Mucosa of descending colon (tissue), 3 donors: ENCODE measurements around the gene RNF14. TPM values are rescaled to one million over a fixed set of nuclear protein-coding genes. Genes with fewer than 3 reads are reported as not detected.

Source experiments
- ATAC-seq: fragments of 200-7000 bp; cut with Tn5 transposase; one replicate; pipeline ENCODE4 v1.9.1; 2020; ENCODE audit warnings: mild to moderate bottlenecking, moderate library complexity
- DNase-seq, 3 donors: peaks; one replicate each; pipeline ENCODE4 v3.0.0-alpha.2; 2020
- H3K36me3 ChIP-seq: fragments of 200-600 bp; one replicate; pipeline ENCODE4 v1.8.0; 2021; ENCODE audit warnings: low read depth, mild to moderate bottlenecking
- H3K4me1 ChIP-seq: fragments of 200-600 bp; one replicate; pipeline ENCODE4 v1.8.0; 2021; ENCODE audit warnings: low read depth, mild to moderate bottlenecking
- H3K4me3 ChIP-seq: fragments of 200-600 bp; one replicate; pipeline ENCODE4 v1.8.0; 2021; ENCODE audit warnings: mild to moderate bottlenecking
- H3K9me3 ChIP-seq: fragments of 200-600 bp; one replicate; pipeline ENCODE4 v1.8.0; 2021; ENCODE audit warnings: mild to moderate bottlenecking
- intact Hi-C, 2 donors: fragments of 100-400 bp; cut with DNase I in 1 of 2; cut with micrococcal nuclease in 1 of 2; formaldehyde crosslinking; loops; one replicate each; pipeline versions ENCODE4 v1.11.0 to v1.11.1; 2022; cut with DNase I, micrococcal nuclease
- total RNA-seq, 3 donors: library from RNA; stranded (reverse); fragmentation: NEBNext Ultra II Directional in 2 of 3; extraction: Animal tissue kit (Norgen Biotek cat#: 25700) in 2 of 3; gene quantifications; one replicate each; pipeline versions ENCODE4 v1.2.1 to v1.2.4, GENCODE V29; 2021 to 2023
- TF ChIP-seq, protein P1 (sequence below): fragments of 200-600 bp; IDR thresholded peaks from one replicate; pipeline ENCODE4 v1.8.0; 2022; ENCODE audit warnings: antibody characterized with exemption, mild to moderate bottlenecking
- donor health status: DM: no; HTN: no; CAD: no; lungs with moderate emphysema.
- donor health status: DM: no; HTN: no; CAD: no.
- donor health status: DM: no; HTN: yes; CAD: no.

The RNF14 gene
- total RNA-seq, 3 donors from 2014 or later = 63.5 to 69.1 (median 67.9) TPM

- Histone ChIP-seq H3K4me1 (no peaks in the 10 kb centered on the region), H3K4me3 (no peak overlapping the region), H3K36me3 (no peaks in the 10 kb centered on the region), H3K9me3 (no peaks in the 10 kb centered on the region)
- peak; percentile 38 for ATAC-seq
- DNase-seq = no peak
- intact Hi-C loops = loop anchor here in 1 of 2 donors (10.0 kb wide), 1 partner anchor 137 kb away; no protein-coding TSS in a partner anchor
- TF ChIP-seq, protein P1, sequence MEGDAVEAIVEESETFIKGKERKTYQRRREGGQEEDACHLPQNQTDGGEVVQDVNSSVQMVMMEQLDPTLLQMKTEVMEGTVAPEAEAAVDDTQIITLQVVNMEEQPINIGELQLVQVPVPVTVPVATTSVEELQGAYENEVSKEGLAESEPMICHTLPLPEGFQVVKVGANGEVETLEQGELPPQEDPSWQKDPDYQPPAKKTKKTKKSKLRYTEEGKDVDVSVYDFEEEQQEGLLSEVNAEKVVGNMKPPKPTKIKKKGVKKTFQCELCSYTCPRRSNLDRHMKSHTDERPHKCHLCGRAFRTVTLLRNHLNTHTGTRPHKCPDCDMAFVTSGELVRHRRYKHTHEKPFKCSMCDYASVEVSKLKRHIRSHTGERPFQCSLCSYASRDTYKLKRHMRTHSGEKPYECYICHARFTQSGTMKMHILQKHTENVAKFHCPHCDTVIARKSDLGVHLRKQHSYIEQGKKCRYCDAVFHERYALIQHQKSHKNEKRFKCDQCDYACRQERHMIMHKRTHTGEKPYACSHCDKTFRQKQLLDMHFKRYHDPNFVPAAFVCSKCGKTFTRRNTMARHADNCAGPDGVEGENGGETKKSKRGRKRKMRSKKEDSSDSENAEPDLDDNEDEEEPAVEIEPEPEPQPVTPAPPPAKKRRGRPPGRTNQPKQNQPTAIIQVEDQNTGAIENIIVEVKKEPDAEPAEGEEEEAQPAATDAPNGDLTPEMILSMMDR = no peak
Observed at GRCh38 chr5:141997358-141997960, 28.6 kb downstream of the RNF14 start.

DNA sequence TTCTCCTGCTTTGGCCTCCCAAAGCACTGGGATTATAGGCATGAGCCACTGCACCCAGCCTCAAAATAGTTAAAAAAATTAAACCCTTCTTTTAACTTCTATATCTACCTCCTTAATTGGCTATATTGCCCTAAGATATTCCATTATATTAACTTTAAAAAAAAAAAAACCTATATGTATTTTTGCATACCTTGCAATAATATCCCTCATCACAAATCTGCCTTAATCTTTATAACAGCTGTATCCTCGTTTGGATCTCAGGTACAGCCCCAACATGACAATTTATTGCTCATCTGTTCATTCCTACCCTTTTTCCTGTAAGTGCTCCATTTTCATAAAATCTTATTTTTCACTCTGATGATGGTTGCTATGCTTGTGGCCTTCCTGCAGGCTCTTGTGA, 31.3 kb downstream of the RNF14 start:
- DNase-seq (no peak), ATAC-seq (no peak)
- intact Hi-C loops = no loop called here
- H3K36me3 ChIP-seq = no peaks in the 10 kb centered on the region
- no peaks in the 10 kb centered on the region for H3K9me3 ChIP-seq
- no peaks in the 10 kb centered on the region for H3K4me1 ChIP-seq
- TF ChIP-seq, protein P1 = no peak
- H3K4me3 ChIP-seq = no peak overlapping the region

- no peaks in the 10 kb centered on the region for H3K9me3 ChIP-seq
- no peak overlapping the region for H3K4me3 ChIP-seq
- no peaks in the 10 kb centered on the region for H3K36me3 ChIP-seq
- TF ChIP-seq, protein P1 = no peak
- ATAC-seq (no peak), DNase-seq (peak in 1 of 3 donors; percentile 14)
- intact Hi-C loops = no loop called here
- H3K4me1 ChIP-seq = no peaks in the 10 kb centered on the region
Observed at GRCh38 chr5:142000704-142001484, 32.0 kb downstream of the RNF14 start.

DNA sequence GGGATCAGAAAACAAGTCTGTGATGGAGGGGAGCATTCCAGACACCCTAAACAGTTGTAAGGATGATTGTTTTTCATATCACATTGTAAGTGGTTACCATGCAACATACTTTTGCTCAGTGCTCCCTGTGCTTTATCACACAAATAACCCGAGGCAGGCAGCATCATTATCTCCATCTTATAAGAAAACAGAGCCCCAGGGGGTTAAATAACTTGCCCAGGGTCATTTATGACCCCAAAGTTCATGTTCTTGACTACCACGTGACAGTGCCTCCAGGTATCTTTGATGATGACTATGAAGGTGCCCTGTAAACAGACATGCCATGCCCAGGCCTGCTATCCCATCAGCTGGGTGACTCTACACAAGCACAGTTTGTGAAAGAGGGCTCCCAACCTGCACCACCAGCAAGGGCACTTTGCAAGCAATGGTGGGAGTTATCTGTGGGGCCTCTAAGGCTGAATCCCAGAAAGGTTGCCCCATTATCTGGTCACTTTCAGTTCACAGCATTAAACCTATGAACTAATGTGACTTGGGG, 34.4 kb downstream of the RNF14 start:
- ATAC-seq (no peak), DNase-seq (no peak)
- TF ChIP-seq, protein P1 = no peak
- Histone ChIP-seq H3K4me3 (no peak overlapping the region), H3K4me1 (no peaks in the 10 kb centered on the region), H3K36me3 (no peaks in the 10 kb centered on the region), H3K9me3 (no peaks in the 10 kb centered on the region)
- intact Hi-C loops = no loop called here

- TF ChIP-seq, protein P1 = no peak
- Histone ChIP-seq H3K4me3 (no peak overlapping the region), H3K4me1 (no peaks in the 10 kb centered on the region), H3K9me3 (no peaks in the 10 kb centered on the region), H3K36me3 (no peaks in the 10 kb centered on the region)
- ATAC-seq (peak; percentile 9), DNase-seq (peak in 1 of 3 donors; percentile 27)
- intact Hi-C loops = no loop called here
Observed at GRCh38 chr5:142006363-142007236, 37.7 kb downstream of the RNF14 start.
